Colonic mucosa (tissue), 4 donors: ENCODE measurements around the gene CCDC178. TPM values are rescaled to one million over a fixed set of nuclear protein-coding genes. Genes with fewer than 3 reads are reported as not detected.

Experiments
- DNase-seq: peaks from one replicate; pipeline ENCODE4 v3.0.0-alpha.2; 2020
- H3K27ac ChIP-seq: fragments of 200-600 bp; one replicate; pipeline ENCODE4 v1.8.0; 2021
- H3K27me3 ChIP-seq: fragments of 200-600 bp; one replicate; pipeline ENCODE4 v1.8.0; 2021
- H3K36me3 ChIP-seq: fragments of 200-600 bp; one replicate; pipeline ENCODE4 v1.8.0; 2021
- H3K4me1 ChIP-seq: fragments of 200-600 bp; one replicate; pipeline ENCODE4 v1.8.0; 2021; ENCODE audit warnings: mild to moderate bottlenecking
- H3K4me3 ChIP-seq: fragments of 200-600 bp; one replicate; pipeline ENCODE4 v1.8.0; 2021
- H3K9ac ChIP-seq, 2 donors: one replicate each; pipeline ENCODE4 v1.7.0; 2013; ENCODE audit warnings: control low read depth in 2 of 2, low read depth in 2 of 2, low read length in 2 of 2
- H3K9me3 ChIP-seq: fragments of 200-600 bp; one replicate; pipeline ENCODE4 v1.8.0; 2021
- CTCF ChIP-seq: fragments of 200-600 bp; IDR thresholded peaks from one replicate; pipeline ENCODE4 v1.8.0; 2022; ENCODE audit warnings: antibody characterized with exemption, mild to moderate bottlenecking
- intact Hi-C: fragments of 100-400 bp; cut with DNase I; formaldehyde crosslinking; loops from one replicate; pipeline ENCODE4 v1.14.1; 2022
- total RNA-seq, 2 donors: library from RNA; stranded (reverse); fragmentation: NEBNext Ultra II Directional in 1 of 2; extraction: Animal tissue kit (Norgen Biotek cat#: 25700) in 1 of 2; gene quantifications; one replicate each; pipeline ENCODE4 v1.2.1, GENCODE V29; 2021
- donor health status: healthy.
- donor health status: DM: no; HTN: no; CAD: no.
- donor health status: DM: no; HTN: no; CAD: no.

The CCDC178 gene
- total RNA-seq, 2 donors from 2014 or later: not detected

- intact Hi-C loops: no loop called here
- no peak overlapping the region for H3K4me3 ChIP-seq
Observed at GRCh38 chr18:32906506-32907310, 533.8 kb downstream of the CCDC178 start.

GRCh38 chr18:32905651-32906050 lies 534.9 kb downstream of the CCDC178 start:
- Histone ChIP-seq H3K27me3 (no peaks in the 10 kb centered on the region), H3K4me3 (no peak overlapping the region), H3K9ac (no peak overlapping the region), H3K9me3 (no peaks in the 10 kb centered on the region), H3K27ac (no peak overlapping the region), H3K36me3 (no peaks in the 10 kb centered on the region), H3K4me1 (no peaks in the 10 kb centered on the region)
- TF ChIP-seq CTCF: no peak
- intact Hi-C loops: no loop called here
- no peak for DNase-seq

More at GRCh38 chr18:32906506-32907310, 533.8 kb downstream of the CCDC178 start:
- DNase-seq: no peak
- H3K36me3 ChIP-seq: no peaks in the 10 kb centered on the region
- TF ChIP-seq CTCF: no peak
- H3K27me3 ChIP-seq: no peaks in the 10 kb centered on the region
- H3K27ac ChIP-seq: no peak overlapping the region
- H3K9me3 ChIP-seq: no peaks in the 10 kb centered on the region
- no peak overlapping the region for H3K9ac ChIP-seq
- no peaks in the 10 kb centered on the region for H3K4me1 ChIP-seq

- H3K9ac ChIP-seq: no peak overlapping the region
- intact Hi-C loops: no loop called here
- TF ChIP-seq CTCF: no peak
Observed at GRCh38 chr18:32902568-32903330, 537.8 kb downstream of the CCDC178 start.

GRCh38 chr18:32899819-32900218 lies 540.7 kb downstream of the CCDC178 start:
- Histone ChIP-seq H3K4me1 (no peaks in the 10 kb centered on the region), H3K27me3 (no peaks in the 10 kb centered on the region), H3K36me3 (no peaks in the 10 kb centered on the region), H3K9me3 (no peaks in the 10 kb centered on the region), H3K4me3 (no peak overlapping the region), H3K9ac (no peak overlapping the region), H3K27ac (no peak overlapping the region)
- intact Hi-C loops: loop anchor here (10.0 kb wide), 1 partner anchor 305 kb away; no protein-coding TSS in a partner anchor
- no peak for TF ChIP-seq CTCF
- DNase-seq: no peak

More at GRCh38 chr18:32902568-32903330, 537.8 kb downstream of the CCDC178 start:
- Histone ChIP-seq H3K36me3 (no peaks in the 10 kb centered on the region), H3K4me1 (no peaks in the 10 kb centered on the region), H3K27me3 (no peaks in the 10 kb centered on the region), H3K4me3 (no peak overlapping the region), H3K27ac (no peak overlapping the region), H3K9me3 (no peaks in the 10 kb centered on the region)
- no peak for DNase-seq

GRCh38 chr18:32896776-32897547 lies 543.6 kb downstream of the CCDC178 start:
- H3K9ac ChIP-seq: no peak overlapping the region
- no peaks in the 10 kb centered on the region for H3K36me3 ChIP-seq
- no peak for TF ChIP-seq CTCF
- intact Hi-C loops: loop anchor here (10.0 kb wide), 1 partner anchor 308 kb away; no protein-coding TSS in a partner anchor
- H3K4me1 ChIP-seq: no peaks in the 10 kb centered on the region
- H3K27me3 ChIP-seq: no peaks in the 10 kb centered on the region
- H3K4me3 ChIP-seq: no peak overlapping the region
- DNase-seq: no peak
- H3K9me3 ChIP-seq: no peaks in the 10 kb centered on the region
- H3K27ac ChIP-seq: no peak overlapping the region
